PC-9 (cell line): ENCODE measurements around the gene GJC1.

Source experiments
- CTCF ChIP-seq: fragments of 200-600 bp; sonication (generic); conservative IDR thresholded peaks from 2 replicates; pipeline ENCODE4 v1.6.1; 2017; ENCODE audit warnings: mixed run types, antibody characterized with exemption, mild to moderate bottlenecking, moderate library complexity
- EZH2 ChIP-seq: fragments of 200-600 bp; sonication (generic); IDR thresholded peaks from 2 replicates; pipeline ENCODE4 v1.8.0; 2017; ENCODE audit warnings: antibody characterized with exemption, low read depth

DNA sequence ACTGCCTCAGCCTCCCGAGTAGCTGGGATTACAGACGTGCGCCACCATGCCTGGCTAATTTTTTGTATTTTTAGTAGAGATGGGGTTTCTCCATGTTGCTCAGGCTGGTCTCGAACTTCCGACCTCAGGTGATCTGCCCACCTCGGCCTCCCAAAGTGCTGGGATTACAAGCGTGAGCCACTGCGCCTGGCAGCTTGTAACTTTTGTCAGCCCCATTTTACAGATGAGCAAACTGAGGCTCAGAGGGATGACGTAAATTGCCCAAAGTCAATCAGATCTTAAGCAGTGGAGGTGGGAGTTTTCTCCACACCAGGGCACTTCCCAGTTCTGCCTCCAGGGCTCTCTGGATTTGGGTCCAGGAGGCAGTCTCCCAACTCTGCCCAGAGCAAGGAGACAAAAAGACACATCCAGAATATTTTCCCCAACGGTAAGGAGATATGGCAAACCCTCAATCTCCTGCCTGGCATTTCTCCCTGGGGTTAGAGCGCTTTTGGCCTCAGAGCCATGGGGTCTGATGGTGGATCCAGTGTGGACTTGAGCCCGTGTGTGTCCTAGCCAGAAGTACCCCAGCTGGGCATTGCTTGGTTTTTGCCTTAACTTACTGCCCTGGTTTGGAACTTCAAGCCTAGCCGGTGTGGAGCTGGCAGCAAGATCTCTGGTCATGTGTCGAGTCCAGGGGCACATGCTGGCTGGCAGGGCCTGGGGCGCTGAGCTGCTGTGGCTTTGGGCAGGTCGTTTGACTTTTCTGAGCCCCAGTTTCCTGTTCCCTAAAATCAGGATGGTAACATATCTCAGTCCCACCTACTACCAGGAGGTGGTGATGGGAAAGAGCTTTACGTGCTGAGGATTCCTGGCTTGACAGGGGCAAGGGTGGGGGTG, 67.9 kb downstream of the GJC1 start:
- TF ChIP-seq CTCF = no peak
- no peak for TF ChIP-seq EZH2
